Fibroblast of skin of right quadriceps (primary cell): ENCODE data around the gene FRAS1.
"Not testable (repeated sequence)": the region's sequence is repeated elsewhere in the genome, so short reads cannot be mapped to it uniquely, and the experiment has no call there.

Source experiments
- DNase-seq: peaks from one replicate; pipeline ENCODE4 v3.0.0-alpha.2; 2013

The FRAS1 gene

GRCh38 chr4:78125834-78126331 is 68.8 kb downstream of the FRAS1 start:
- DNase-seq, result not testable (repeated sequence)

DNA sequence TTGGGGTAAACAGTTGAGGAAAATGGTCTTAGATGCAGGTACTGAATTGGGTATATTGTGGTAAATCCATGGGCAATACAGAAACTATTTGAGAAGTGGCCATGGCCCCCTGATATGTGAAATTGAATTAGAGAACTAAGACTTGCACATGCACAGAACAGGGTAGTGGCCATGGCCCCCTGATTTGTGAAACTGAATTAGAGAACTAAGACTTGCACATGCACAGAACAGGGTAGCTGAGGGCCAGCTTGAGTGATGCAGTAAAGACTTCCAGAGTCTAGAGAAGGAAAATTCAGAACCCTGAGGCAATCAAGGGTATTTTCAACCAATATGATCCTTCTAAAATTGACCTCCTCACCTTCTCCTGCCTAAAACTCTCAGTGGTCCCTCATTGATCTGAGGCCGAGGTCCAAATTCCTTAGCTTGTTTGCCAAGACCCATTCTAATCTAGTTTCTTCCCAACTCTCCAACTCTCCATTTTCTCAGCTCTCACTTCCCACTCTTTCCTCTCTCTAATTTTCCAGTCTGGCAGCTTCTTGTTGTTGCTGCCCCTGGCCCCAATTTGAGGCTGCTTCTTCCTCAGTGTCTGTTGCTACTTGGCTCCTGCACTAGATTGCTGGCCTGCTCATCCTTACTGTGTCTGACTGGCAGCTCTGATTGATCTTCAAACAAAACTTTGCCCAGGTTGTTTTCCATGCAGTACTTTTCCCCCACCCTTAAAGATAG is 72.4 kb downstream of the FRAS1 start:
- DNase-seq, result no peak

GRCh38 chr4:78131403-78131802 is 74.3 kb downstream of the FRAS1 start:
- DNase-seq, result peak; percentile 78

DNA sequence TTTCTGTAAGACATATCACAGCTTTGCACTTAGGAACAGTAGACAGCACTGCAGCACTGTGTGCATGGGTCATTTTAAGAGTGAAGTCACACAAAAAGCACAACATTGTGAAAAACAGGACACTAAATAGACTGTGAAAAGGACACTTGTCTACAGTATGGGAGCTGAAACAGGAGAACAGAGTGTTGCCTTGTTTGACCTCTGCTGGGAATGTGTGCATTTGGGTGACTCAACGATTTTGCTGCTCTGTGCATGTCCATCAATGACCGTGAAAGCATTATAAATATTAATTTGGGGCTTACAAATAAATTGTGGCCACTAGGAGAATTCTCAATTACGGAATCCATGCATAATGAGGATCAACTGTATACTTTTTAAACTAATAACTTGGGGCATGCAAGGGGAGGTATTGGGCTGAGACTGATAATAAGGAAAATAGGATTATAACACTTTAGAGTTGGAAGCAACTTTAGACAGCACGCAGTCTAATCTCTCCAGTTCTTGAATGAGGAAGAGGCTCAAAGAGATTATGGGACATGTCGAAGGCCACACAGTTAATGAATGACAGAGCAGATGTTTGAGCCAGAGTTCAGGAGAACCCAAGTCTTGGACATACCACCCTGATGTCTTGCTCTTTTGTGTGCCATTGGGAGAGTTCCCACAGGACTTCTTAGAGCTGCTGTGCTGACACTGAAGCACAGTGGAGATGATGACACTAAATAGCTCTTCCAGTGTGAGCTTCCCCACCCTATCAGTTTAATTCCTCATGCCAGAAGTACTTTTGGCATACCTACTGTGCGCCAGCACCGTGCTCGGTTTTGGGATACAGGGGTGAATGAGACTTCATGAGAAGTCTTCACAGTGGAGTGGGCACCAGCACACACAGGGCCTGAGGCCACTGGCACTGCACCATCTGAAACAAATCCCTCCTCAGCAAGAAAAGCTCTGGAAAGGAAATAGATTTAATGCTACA is 79.3 kb downstream of the FRAS1 start:
- DNase-seq, result no peak

GRCh38 chr4:78137532-78137931 is 80.4 kb downstream of the FRAS1 start:
- peak; percentile 6 for DNase-seq

DNA sequence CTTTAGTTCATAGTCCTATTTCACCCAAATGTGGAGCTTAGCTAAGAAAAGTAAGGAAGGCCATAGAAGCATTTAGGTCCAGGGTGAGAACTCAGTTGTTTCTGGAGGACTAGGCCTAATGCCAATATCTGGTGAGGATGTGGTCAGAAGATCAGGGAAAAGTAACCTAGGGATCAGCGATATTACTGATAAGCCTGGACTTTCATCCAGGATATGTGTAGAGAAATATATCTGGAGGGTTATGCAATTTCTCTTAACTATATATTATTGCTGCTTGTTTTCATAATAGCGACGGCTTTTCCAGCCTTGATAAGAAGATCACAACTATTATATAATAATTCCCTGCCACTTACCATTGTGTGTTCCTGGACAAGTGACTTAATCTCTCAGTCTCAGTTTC is 81.1 kb downstream of the FRAS1 start:
- no peak for DNase-seq

DNA sequence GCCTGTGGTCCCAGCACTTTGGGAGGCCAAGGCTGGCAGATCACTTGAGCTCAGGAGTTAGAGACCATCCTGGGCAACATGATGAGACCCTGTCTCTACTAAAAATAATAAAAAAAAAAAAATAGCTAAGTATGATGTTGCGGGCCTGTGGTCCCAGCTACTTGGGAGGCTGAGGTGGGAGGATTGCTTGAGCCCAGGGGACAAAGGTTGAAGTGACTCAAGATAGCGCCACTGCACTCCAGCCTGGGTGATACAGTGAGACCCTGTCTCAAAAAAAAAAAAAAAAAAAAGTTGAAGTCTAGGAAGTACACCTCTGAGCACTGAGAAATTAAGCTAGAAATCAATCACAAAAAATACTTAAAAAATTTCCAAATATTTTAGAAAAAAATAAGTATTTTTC is 86.5 kb downstream of the FRAS1 start:
- DNase-seq, result no peak

GRCh38 chr4:78145008-78145407 is 87.9 kb downstream of the FRAS1 start:
- DNase-seq, result no peak

GRCh38 chr4:78145622-78146021 is 88.5 kb downstream of the FRAS1 start:
- no peak for DNase-seq

DNA sequence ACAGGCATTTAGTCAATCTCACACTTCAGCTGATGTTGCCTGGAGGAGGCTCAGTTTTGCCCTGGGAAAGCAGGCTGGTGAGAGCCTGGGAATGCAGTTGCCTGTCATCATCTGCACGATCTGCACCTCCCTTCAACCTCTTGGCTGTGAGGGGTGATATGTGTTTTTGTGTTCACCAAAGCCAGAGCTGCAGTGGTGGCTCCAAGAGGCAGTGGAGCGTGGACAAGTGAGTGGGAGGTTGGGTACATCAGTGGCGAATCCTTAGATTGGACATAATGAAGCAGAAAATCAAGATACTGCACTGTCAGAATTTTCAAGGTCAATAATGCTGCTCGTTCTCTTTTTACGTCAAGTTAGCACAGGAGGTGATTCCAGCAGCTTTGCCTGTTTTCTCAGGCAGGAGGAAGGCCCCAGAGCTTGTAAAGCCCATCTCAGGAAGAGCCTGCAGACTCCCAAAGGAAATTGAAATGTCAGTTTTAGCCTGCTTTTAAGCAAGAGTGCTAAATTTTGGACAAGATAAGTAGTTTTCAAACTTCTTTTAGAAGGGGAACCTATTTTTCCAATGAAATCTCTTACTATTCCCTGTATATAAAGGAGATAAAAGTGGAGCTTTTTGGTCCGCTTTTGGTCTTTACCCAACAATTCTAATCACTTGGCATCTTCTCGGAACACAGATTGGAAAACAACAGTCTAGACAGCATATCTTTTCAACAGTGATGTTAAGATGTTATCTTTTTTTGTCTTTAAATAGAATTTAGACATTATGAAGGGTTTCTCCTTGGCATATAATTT is 92.8 kb downstream of the FRAS1 start:
- no peak for DNase-seq

DNA sequence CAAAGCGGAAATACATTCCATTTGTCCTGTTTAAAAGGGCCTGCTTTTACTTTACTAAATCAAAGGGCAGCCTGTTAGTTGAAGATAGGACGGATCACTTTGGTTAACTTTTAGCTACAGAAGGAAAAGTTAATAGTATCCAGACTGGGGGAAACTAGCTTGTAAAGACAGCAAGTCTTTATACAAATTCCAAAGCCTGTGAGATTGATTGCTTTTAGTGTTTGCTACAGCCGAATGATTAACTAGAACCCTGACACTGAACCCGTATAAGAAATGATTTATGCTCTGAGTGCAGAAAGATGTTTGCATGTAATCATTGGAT is 93.4 kb downstream of the FRAS1 start:
- peak; percentile 26 for DNase-seq

- no peak for DNase-seq
Measured at GRCh38 chr4:78152795-78153194, 95.7 kb downstream of the FRAS1 start.

- DNase-seq, result no peak
Measured at GRCh38 chr4:78154972-78155590, 98.0 kb downstream of the FRAS1 start.

GRCh38 chr4:78155616-78156105 is 98.5 kb downstream of the FRAS1 start:
- peak; percentile 35 for DNase-seq

DNA sequence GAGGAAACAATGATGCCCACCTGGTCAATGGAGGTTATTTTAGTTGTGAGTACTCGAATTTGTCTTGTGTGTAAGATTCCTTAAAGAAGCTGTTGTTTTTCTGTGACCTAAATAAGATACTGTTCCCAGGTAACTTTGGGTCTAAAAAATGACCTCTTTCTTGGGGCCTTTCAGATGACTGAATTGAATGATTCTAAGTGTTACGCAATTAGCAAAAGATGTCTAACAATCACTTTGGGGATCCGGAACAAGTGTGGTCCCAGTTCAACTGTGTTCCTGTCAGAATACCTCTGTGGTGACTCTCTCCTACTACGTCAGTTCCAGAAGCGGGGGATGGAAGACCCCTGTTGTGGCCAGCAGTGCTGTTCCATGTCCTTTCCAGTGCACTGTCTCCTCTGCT is 99.4 kb downstream of the FRAS1 start:
- DNase-seq, result no peak

DNA sequence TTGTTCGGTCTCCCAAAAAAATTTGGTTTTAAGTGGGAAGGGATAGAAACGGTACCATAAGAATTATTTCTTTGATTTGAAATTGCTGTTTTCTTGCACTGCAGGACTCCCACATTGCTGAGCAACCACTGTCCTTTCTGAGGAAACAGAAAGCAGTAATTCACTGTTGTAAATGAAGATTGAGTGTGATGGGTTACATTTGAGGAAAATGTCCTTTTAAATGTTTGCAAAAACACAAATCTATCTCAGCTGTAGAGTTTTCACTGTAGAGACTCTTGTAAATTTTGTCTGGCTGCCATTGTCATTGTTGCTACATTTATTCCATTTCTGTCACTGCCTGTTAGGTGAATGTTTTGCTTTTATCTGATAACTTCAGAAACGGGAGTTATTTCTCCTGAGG is 105.2 kb downstream of the FRAS1 start:
- no peak for DNase-seq

- no peak for DNase-seq
Measured at GRCh38 chr4:78162821-78163220, 105.7 kb downstream of the FRAS1 start.

- no peak for DNase-seq
Measured at GRCh38 chr4:78165758-78166157, 108.6 kb downstream of the FRAS1 start.

GRCh38 chr4:78166622-78167021 is 109.5 kb downstream of the FRAS1 start:
- peak; percentile 8 for DNase-seq

DNA sequence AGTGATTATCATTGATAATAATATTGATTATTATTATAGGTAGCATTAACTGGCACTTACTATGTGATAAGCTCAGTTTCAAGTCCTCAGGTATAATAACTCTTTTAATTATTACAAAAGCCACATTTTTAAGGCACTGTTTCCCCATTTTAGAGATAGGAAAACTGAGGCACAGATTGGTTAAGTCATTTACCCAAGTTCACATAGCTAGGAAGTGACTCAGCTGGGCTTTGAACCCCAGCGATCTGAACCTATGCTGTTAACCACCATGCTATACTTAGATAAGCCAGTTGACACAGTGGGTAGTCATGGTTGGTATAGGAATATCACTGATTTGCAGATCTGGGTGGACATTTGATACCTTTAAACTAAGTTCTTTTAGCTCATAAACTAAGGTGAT is 110.4 kb downstream of the FRAS1 start:
- DNase-seq, result no peak

DNA sequence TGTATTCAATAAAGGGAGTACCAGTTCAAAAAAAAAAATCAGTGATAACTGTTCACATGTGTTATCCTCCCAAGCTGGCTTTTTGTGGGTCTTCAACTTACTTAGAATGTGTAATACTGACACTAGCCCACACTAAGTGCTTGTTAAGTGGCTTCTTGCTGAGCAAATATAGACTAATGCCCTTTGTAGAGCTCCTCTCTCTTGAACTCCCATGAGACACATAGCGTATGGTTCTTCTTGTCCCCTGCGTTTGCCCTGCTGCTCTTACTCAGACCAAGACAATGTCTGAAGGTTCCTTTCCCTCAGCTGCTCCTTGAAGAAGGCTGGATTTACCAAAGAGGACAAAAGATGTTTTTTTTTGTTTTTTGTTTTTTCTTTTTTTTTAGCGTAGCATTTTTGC is 110.9 kb downstream of the FRAS1 start:
- no peak for DNase-seq

- DNase-seq, result no peak
Measured at GRCh38 chr4:78169728-78170127, 112.6 kb downstream of the FRAS1 start.

DNA sequence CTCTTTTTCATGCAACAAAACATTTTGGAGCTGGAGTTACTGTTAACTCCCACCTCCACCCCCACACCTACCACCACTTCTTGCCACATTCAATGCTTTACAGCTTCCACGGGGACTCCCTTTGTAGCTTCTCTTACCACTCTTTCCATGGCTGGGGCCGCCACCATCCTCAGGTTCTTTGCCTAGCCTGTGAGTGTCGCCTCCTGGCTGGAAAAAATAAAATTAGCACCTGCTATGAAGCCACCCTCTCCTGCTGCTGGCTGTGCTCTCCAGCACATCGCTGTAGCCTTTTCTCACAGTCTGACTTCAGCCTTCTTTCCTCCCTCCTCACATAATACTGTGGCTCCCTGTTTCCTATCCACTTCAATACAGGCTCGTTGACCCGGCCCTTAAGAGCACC is 114.4 kb downstream of the FRAS1 start:
- no peak for DNase-seq
